GM21423 (cell line): ENCODE data around the gene CCL3.
"Not testable (repeated sequence)": the region's sequence is repeated elsewhere in the genome, so short reads cannot be mapped to it uniquely, and the experiment has no call there.

Source experiments
- ATAC-seq: cut with Tn5 transposase; IDR thresholded peaks from one replicate; pipeline ENCODE4 v1.9.1; 2021; ENCODE audit warnings: mild to moderate bottlenecking, moderate library complexity; ENCODE audit not compliant: unreplicated experiment

Gene CCL3

GRCh38 chr17:36089888-36090836 is at the start of gene CCL3:
Gene CCL3 (minus strand): TSS chr17:36090143. CDS start chr17:36090058, 85 bp downstream.
- peak; percentile 74 for ATAC-seq

GRCh38 chr17:36136439-36136838 is 46.5 kb upstream of the CCL3 start:
- no peak for ATAC-seq

- ATAC-seq, result no peak
These were observed 46.1 kb upstream of the CCL3 start for GRCh38 chr17:36136036-36136435.

GRCh38 chr17:36135465-36135864 is 45.5 kb upstream of the CCL3 start:
- ATAC-seq, result no peak

- ATAC-seq, result no peak
These were observed 43.8 kb upstream of the CCL3 start for GRCh38 chr17:36133602-36134236.

- no peak for ATAC-seq
These were observed 42.5 kb upstream of the CCL3 start for GRCh38 chr17:36132421-36132831.

- no peak for ATAC-seq
These were observed 42.0 kb upstream of the CCL3 start for GRCh38 chr17:36131931-36132330.

- no peak for ATAC-seq
These were observed 41.5 kb upstream of the CCL3 start for GRCh38 chr17:36131421-36131820.

GRCh38 chr17:36130346-36130745 is 40.4 kb upstream of the CCL3 start:
- no peak for ATAC-seq

GRCh38 chr17:36129616-36130015 is 39.7 kb upstream of the CCL3 start:
- ATAC-seq, result no peak

GRCh38 chr17:36128411-36128978 is 38.6 kb upstream of the CCL3 start:
- ATAC-seq, result no peak

- ATAC-seq, result no peak
These were observed 38.0 kb upstream of the CCL3 start for GRCh38 chr17:36127911-36128310.

- peak; percentile 52 for ATAC-seq
These were observed 37.4 kb upstream of the CCL3 start for GRCh38 chr17:36127199-36127893.

- ATAC-seq, result no peak
These were observed 35.2 kb upstream of the CCL3 start for GRCh38 chr17:36124879-36125824.

- no peak for ATAC-seq
These were observed 33.5 kb upstream of the CCL3 start for GRCh38 chr17:36123431-36123830.

GRCh38 chr17:36121099-36121498 is 31.2 kb upstream of the CCL3 start:
- not testable (repeated sequence) for ATAC-seq

- no peak for ATAC-seq
These were observed 30.3 kb upstream of the CCL3 start for GRCh38 chr17:36120221-36120620.

GRCh38 chr17:36118477-36119353 is 28.8 kb upstream of the CCL3 start:
- no peak for ATAC-seq
